Liver (tissue), 9 donors: ENCODE measurements around the gene CCR8. TPM values are rescaled to one million over a fixed set of nuclear protein-coding genes. Genes with fewer than 3 reads are reported as not detected.

Source experiments
- DNase-seq: peaks from one replicate; pipeline ENCODE4 v3.0.0-alpha.2; 2017; ENCODE audit warnings: low spot score
- H3K27ac ChIP-seq, 2 donors: one replicate each; pipeline ENCODE4 v1.7.0; 2013; ENCODE audit warnings: inconsistent platforms in 2 of 2, low read length in 2 of 2, control low read depth in 1 of 2, low read depth in 1 of 2, mild to moderate bottlenecking in 1 of 2
- H3K27me3 ChIP-seq, 4 donors: one replicate each; pipeline versions ENCODE4 v1.6.1 to v1.7.0; 2013; ENCODE audit warnings: low read length in 3 of 4, inconsistent platforms in 1 of 4, mild to moderate bottlenecking in 1 of 4, moderate library complexity in 1 of 4; ENCODE audit not compliant: control insufficient read depth in 4 of 4, insufficient read depth in 4 of 4
- H3K36me3 ChIP-seq, 4 donors: one replicate each; pipeline versions ENCODE4 v1.6.1 to v1.7.0; 2013; ENCODE audit warnings: low read length in 3 of 4, mild to moderate bottlenecking in 3 of 4, low read depth in 1 of 4, moderate library complexity in 1 of 4; ENCODE audit not compliant: control insufficient read depth in 4 of 4, insufficient read depth in 3 of 4
- H3K4me1 ChIP-seq, 4 donors: one replicate each; pipeline versions ENCODE4 v1.6.1 to v1.7.0; 2013; ENCODE audit warnings: low read length in 3 of 4, mild to moderate bottlenecking in 3 of 4, moderate library complexity in 1 of 4; ENCODE audit not compliant: control insufficient read depth in 4 of 4, insufficient read depth in 4 of 4
- H3K4me3 ChIP-seq, 3 donors: one replicate each; pipeline versions ENCODE4 v1.6.1 to v1.7.0; 2013; ENCODE audit warnings: low read length in 3 of 3, control low read depth in 1 of 3, low read depth in 1 of 3, mild to moderate bottlenecking in 1 of 3
- H3K9ac ChIP-seq, 2 donors: one replicate each; pipeline ENCODE4 v1.7.0; 2013; ENCODE audit warnings: low read length in 2 of 2, mild to moderate bottlenecking in 2 of 2, moderate library complexity in 2 of 2, control low read depth in 1 of 2, low read depth in 1 of 2
- H3K9me3 ChIP-seq, 4 donors: one replicate each; pipeline versions ENCODE4 v1.6.1 to v1.7.0; 2013; ENCODE audit warnings: low read length in 3 of 4; ENCODE audit not compliant: control insufficient read depth in 4 of 4
- CTCF ChIP-seq: fragments of 150-350 bp; IDR thresholded peaks from 2 replicates; pipeline ENCODE4 v1.5.1; 2017; ENCODE audit warnings: improper control_type of control experiment, low read depth, low read length; ENCODE audit not compliant: missing input control
- FOXA1 ChIP-seq: IDR thresholded peaks from 2 replicates; pipeline ENCODE4 v1.6.1; 2016; ENCODE audit warnings: antibody characterized with exemption
- FOXA2 ChIP-seq: IDR thresholded peaks from 2 replicates; pipeline ENCODE4 v1.6.1; 2016; ENCODE audit warnings: antibody characterized with exemption
- HNF4A ChIP-seq, 2 donors: conservative IDR thresholded peaks; 2 replicates each; pipeline ENCODE4 v1.6.1; 2016; ENCODE audit warnings: antibody characterized with exemption in 2 of 2, mild to moderate bottlenecking in 2 of 2
- JUND ChIP-seq, 2 donors: IDR thresholded peaks; 2 replicates each; pipeline ENCODE4 v1.6.1; 2016; ENCODE audit warnings: antibody characterized with exemption in 2 of 2
- MAX ChIP-seq: IDR thresholded peaks from 2 replicates; pipeline ENCODE4 v1.6.1; 2016; ENCODE audit warnings: antibody characterized with exemption
- NR2F2 ChIP-seq: IDR thresholded peaks from 2 replicates; pipeline ENCODE4 v1.6.1; 2016; ENCODE audit warnings: antibody characterized with exemption
- RAD21 ChIP-seq, 2 donors: IDR thresholded peaks; 2 replicates each; pipeline ENCODE4 v1.6.1; 2016; ENCODE audit warnings: antibody characterized with exemption in 2 of 2, mild to moderate bottlenecking in 2 of 2
- REST ChIP-seq: IDR thresholded peaks from 2 replicates; pipeline ENCODE4 v1.6.1; 2016; ENCODE audit warnings: antibody characterized with exemption, mild to moderate bottlenecking
- RXRA ChIP-seq, 2 donors: IDR thresholded peaks; 2 replicates each; pipeline ENCODE4 v1.6.1; 2017 to 2018; ENCODE audit warnings: antibody characterized with exemption in 2 of 2, mild to moderate bottlenecking in 1 of 2
- SP1 ChIP-seq: IDR thresholded peaks from 2 replicates; pipeline ENCODE4 v1.6.1; 2018; ENCODE audit warnings: antibody characterized with exemption, mild to moderate bottlenecking
- TAF1 ChIP-seq: conservative IDR thresholded peaks from 2 replicates; pipeline ENCODE4 v1.6.1; 2016; ENCODE audit warnings: antibody characterized with exemption, mild to moderate bottlenecking
- YY1 ChIP-seq: IDR thresholded peaks from 2 replicates; pipeline ENCODE4 v1.6.1; 2016; ENCODE audit warnings: antibody characterized with exemption, mild to moderate bottlenecking
- WGBS: extraction: QIAGEN DNeasy Blood & Tissue Kit; methylation state at CpG from one replicate; pipeline ENCODE4 v1.1.7; 2013; 5-methylcytosine and 5-hydroxymethylcytosine counted together
- polyA plus RNA-seq, 2 donors: library from polyadenylated mRNA; stranded (reverse) in 1 of 2; unstranded in 1 of 2; fragments of 200-250 nt in 1 of 2; fragments of >200 nt in 1 of 2; fragmentation: Nextera tagmentation in 1 of 2; extraction: Ambion mirVana in 1 of 2; gene quantifications; one replicate each; pipeline versions ENCODE4 v1.2.1 to v1.2.3, GENCODE V29; 2013 to 2015
- total RNA-seq, 2 donors: library from RNA; depleted of rRNA; stranded (reverse); fragments of >200 nt; gene quantifications; one replicate each; pipeline ENCODE4 v1.2.3, GENCODE V29; 2014
- donor health status: healthy.
- donor health status: healthy.
- donor health status: healthy.
- donor health status: healthy.
- donor health status: healthy.

CCR8 gene
- total and polyA plus RNA-seq, 4 donors: not detected

- Histone ChIP-seq H3K27ac (no peak overlapping the region), H3K4me3 (no peak overlapping the region), H3K4me1 (peaks cover 6 to 38% (median 28%) of the 10 kb centered on the region in 4 donors), H3K27me3 (no peaks in the 10 kb centered on the region), H3K9ac (no peak overlapping the region), H3K9me3 (no peaks in the 10 kb centered on the region), H3K36me3 (no peaks in the 10 kb centered on the region)
- peak; percentile 43 for TF ChIP-seq MAX
- no peak for TF ChIP-seq TAF1
- TF ChIP-seq RAD21 (IDR thresholded peaks at IDR 0.05): peak in 1 of 2 donors; percentile 27
- TF ChIP-seq SP1: no peak
- TF ChIP-seq JUND (IDR thresholded peaks at IDR 0.05): peak in 1 of 2 donors; percentile 29
- peak in 1 of 2 donors; percentile 34 for TF ChIP-seq HNF4A (conservative IDR thresholded peaks at IDR 0.05)
- no peak for TF ChIP-seq FOXA1
- no peak for TF ChIP-seq NR2F2
- TF ChIP-seq RXRA (IDR thresholded peaks at IDR 0.05): peak; percentile 20 to 50
- no peak for TF ChIP-seq FOXA2
- TF ChIP-seq REST: peak; percentile 92
- peak; percentile 81 for TF ChIP-seq YY1
- DNase-seq: no peak
- 57% methylated on average over 8 of the region's 8 CpGs for WGBS
Observed at GRCh38 chr3:39287216-39288164, 42.0 kb upstream of the CCR8 start.

- Histone ChIP-seq H3K27ac (no peak overlapping the region), H3K27me3 (no peaks in the 10 kb centered on the region), H3K36me3 (no peaks in the 10 kb centered on the region), H3K9ac (no peak overlapping the region), H3K4me1 (peaks cover 8 to 45% (median 35%) of the 10 kb centered on the region in 4 donors), H3K4me3 (no peak overlapping the region), H3K9me3 (no peaks in the 10 kb centered on the region)
- peak; percentile 74 for DNase-seq
- 34% methylated on average over 3 of the region's 3 CpGs for WGBS
- TF ChIP-seq MAX (no peak), RXRA (IDR thresholded peaks at IDR 0.05) (no peak), RAD21 (IDR thresholded peaks at IDR 0.05) (peak; percentile 99), CTCF (peak; percentile 86)
Observed at GRCh38 chr3:39288300-39288808, 41.2 kb upstream of the CCR8 start.
